Activated CD8-positive, alpha-beta memory T cell treated with anti-CD3 and anti-CD28 coated beads for 36 hours (primary cell): ENCODE data around the gene CHN1. TPM values are rescaled to one million over a fixed set of nuclear protein-coding genes. Genes with fewer than 3 reads are reported as not detected.

Source experiments
- CTCF ChIA-PET: fragments of 350-600 bp; sonication (Branson Sonifier 250); formaldehyde crosslinking; loops from one replicate; lab custom pipeline; 2021; ENCODE audit warnings: antibody characterized with exemption; lab: Charles Lee
- POLR2A ChIA-PET: fragments of 350-600 bp; sonication (Branson Sonifier 250); formaldehyde crosslinking; loops from one replicate; lab custom pipeline; 2021; ENCODE audit warnings: antibody characterized with exemption; lab: Charles Lee
- total RNA-seq, 2 experiments: library from RNA; stranded (reverse); gene quantifications; one replicate each; pipeline ENCODE4 v1.2.3, GENCODE V29; 2021

The CHN1 gene
- total RNA-seq, 2 experiments from 2014 or later: 16.6 to 17.3 TPM

DNA sequence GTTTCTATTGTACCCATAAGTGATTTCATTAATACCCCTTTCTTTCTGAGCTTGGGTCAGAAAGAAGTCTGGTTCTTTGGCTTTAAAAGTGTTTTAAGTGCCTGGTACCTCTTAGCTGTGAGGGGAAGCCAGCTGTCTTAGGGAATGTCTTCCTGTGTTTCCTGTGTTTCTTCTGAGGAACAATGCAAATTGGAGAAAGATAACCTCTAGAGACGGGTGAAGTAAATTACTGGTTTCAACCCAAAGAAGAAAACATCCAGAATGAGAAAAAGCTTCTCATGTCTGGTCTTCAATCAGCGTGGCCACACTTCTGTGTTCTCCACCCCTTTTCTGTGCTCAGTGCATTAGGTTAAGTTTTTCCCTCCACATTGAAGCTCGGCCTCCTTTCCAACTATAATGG, 10.2 kb upstream of the CHN1 start:
- ChIA-PET POLR2A (no interaction called here), CTCF (no interaction called here)

DNA sequence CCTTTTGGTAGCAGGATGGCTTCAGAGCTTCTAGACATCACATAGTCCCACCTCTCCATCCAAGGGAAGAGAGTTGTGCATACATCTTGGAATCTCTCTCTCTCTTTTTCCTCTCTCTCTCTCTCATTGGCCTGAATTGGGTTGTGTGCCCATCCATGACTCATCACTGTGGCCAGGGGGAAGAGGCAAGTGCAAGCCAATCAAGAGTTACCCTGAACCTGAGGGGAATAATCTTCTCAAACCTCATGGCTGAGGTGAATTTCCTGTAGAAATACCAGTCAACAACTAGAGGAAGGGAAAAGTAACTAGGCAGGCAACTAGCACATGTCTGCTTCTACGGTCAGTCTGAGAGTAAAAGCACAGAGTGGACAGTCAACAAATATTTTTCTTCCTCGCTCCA, 7.3 kb upstream of the CHN1 start:
- CTCF ChIA-PET: no interaction called here
- POLR2A ChIA-PET: no interaction called here

DNA sequence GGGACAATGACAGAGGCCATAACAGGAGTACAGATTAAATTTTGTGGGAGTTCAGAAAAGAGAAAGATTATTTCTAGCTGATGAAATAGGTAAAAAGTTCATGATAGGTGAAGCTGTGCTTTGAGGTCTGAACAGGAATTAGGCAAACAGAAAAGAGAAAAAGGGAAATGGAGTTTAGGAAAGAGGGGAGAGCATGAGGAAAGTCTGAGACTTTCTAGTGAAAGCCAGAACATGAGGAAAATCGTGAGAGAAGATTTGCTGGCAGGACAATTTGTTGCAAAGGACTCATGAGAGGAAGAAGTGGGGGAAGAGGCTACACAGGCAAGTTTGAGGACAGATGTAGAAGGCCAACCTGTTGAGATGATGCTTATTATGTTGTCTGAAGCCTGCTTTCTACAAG, 6.3 kb upstream of the CHN1 start:
- ChIA-PET POLR2A (no interaction called here), CTCF (interaction anchor here (0.7 kb wide), 1 partner anchor 262 kb away, joined by 3 read pairs; no protein-coding TSS in a partner anchor)

DNA sequence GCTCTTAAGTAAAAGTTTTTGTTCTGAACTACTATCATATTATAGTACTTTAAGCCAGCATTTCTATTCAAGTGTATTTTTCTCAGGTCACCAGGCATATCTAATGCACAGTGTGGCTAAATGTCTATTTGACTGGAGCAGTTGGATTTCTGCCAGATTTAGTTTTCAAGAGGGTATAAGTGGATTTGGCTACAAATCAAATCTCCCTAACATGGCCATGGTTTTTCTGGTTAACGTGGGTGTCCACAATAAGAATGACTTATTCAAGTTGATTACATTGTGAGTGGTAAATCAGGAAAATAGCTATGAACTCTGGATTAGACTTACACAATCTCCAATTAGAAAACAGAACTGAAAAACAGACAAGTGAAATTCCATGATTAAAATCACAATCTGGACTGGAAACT, 5.7 kb upstream of the CHN1 start:
- ChIA-PET CTCF (no interaction called here), POLR2A (no interaction called here)

GRCh38 chr2:175009917-175010621, 4.9 kb upstream of the CHN1 start:
- POLR2A ChIA-PET: no interaction called here
- CTCF ChIA-PET: no interaction called here

GRCh38 chr2:175008801-175009495, 3.8 kb upstream of the CHN1 start:
- CTCF ChIA-PET: interaction anchor here (0.6 kb wide), 2 partner anchors 165 to 237 kb away, joined by 3 read pairs; no protein-coding TSS in a partner anchor
- POLR2A ChIA-PET: no interaction called here

GRCh38 chr2:175008009-175008408, 2.8 kb upstream of the CHN1 start:
- ChIA-PET POLR2A (no interaction called here), CTCF (interaction anchor here (0.6 kb wide), 2 partner anchors 164 to 236 kb away, joined by 3 read pairs; no protein-coding TSS in a partner anchor)

DNA sequence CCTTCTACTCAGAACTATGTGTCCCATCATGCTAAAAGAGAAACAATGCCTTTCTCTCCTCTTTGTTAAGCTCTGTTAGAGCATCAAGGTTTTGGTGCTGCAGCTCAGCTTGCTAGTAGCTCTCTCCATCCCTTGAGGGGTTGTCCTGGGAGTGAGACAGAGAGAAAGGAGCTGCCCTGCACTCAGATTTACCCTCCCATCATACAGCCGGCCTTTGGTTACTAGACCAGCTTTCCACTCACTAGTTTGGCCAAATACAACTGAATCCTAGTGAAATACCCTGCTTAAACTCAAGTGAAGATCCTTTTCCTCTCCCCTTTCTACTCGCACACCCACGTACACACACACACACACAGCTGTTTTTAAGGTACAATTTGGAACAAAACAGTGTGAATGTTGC, 2.3 kb upstream of the CHN1 start:
- ChIA-PET CTCF (no interaction called here), POLR2A (no interaction called here)

GRCh38 chr2:175006281-175006680, 1.1 kb upstream of the CHN1 start:
- CTCF ChIA-PET: no interaction called here
- POLR2A ChIA-PET: no interaction called here

DNA sequence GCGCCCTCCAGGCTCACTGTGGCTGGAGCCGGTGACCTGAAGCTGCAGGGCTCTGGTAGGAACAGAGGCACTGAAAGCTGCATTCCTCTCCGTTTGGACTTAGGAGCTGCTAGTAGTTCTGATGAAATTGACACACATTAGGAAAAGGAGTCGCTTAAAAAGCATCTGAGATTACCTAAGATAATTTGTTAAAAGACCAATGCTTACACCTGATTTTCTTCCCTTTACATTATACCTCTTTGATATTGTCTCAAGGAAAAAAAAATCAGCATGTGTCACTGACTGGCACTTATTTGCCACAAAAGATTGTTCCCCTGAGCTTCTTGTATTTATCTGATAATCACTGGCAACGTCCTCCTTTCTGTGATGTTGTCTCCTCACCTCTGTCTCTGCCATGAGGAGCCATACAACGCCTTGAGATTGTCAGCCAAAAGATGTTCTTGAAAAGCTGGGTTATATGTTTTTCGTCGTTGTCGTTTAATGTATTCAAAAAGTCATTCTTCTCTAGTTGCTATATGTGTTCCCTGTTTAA, 618 bp upstream of the CHN1 start:
- POLR2A ChIA-PET: interaction anchor here (0.6 kb wide), 2 partner anchors 12 to 95 kb away, joined by 5 to 7 read pairs; no protein-coding TSS in a partner anchor

DNA sequence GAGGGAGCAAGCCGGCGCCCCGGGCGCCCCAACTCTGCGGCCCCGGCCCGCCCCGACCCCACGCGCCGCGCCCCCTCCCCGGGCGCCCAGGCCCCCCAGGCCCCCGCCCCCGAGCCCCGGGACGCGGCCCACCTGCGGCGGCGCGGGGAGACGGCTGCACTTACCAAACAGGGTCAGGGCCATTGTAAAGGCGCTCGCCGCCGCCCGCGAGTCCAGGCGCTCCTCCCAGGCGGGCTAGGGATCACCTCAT, 526 bp downstream of the CHN1 start:
- POLR2A ChIA-PET: no interaction called here
- CTCF ChIA-PET: no interaction called here

More for the DNA sequence above, 618 bp upstream of the CHN1 start:
- CTCF ChIA-PET: interaction anchor here (1.2 kb wide), 1 partner anchor 256 kb away, joined by 3 read pairs; no protein-coding TSS in a partner anchor

DNA sequence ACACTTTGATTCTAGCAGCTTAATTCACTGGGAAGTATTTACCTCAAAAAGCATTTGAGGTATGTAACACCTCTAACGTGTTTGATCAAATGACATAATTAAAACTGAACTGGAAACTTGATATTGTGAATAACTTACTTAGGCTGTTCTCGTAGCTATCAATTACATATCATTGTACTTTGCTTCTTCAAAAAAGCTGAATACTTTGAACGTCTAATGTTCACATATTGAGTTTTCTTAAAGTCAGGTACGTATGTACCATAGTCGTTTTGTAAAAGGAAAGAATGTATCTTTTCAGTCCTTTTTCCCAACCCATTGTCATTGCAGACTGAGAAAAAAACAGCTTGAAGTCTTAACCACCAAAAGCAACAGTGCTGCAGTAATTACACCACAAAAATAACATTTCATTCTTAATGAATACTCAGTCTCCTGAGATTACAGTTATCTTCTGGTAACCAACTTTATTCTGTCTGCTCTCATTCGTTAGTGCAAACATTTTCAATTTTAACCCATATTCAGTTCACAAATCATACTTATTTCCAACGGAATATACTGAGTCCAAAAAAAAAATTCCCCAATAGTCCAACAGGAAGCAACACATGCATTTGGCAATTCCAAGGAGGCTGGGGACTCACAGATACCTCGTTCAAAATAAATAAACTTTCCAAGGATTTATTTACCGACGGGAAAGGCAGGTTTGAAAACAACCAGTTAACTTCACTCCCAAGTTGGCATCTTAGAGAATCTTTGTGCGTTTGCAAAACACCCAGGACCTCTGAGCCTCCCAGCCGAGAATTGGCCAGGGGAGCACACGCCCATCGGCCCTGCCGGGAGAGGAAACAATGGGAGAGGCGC, 1.1 kb downstream of the CHN1 start:
- POLR2A ChIA-PET: no interaction called here
- CTCF ChIA-PET: no interaction called here

DNA sequence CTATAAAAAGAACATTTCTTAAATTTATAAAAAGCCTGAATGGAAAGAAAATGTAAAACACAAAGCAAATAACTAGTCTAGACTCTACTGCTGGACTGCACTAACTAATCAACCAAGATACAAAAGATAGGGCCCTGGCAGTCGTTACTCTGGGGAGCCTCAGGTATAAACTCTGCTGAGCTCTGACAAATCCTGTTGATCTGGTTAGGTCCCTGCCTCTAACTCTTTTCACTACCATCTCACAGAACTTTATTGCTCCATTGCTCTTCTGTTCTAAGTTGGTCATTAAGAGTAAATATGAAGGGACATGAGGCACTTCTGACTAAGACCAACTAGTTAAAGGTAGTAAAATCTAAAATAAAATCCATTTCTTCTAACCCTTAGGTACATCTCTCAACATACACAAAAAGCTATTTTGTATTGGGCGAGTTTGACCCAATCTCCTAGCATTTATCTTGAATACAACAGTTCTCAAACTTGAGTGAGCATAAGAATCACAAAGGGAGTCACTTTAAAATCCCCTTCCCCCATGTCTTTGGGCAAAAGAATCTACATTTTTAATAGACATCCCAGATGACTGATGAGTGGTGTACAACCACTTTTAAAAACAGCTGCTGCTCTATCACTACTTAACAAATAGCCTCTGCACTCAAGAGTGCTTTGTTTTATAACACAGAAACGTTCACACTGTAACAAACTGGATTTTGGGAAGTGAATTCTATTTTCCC, 2.5 kb downstream of the CHN1 start:
- POLR2A ChIA-PET: no interaction called here
- CTCF ChIA-PET: no interaction called here

DNA sequence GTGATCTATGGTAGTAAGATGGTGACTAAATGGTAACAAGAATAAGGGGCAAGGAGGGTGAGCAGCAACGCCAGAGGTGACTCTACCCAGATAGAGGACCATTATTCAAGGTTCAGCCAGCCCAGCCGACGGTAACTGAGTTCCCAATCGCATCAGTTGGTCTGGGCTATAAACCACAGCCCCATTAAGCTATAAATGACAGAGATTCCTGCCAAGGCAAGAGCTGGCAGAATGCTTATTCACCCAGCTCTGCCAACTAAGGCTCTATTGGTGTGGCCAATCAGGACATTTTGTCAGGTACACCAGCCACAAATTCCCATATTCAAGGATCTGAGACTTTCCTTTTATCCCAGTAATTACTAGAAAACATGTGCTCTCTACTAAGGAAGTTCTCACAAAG, 3.6 kb downstream of the CHN1 start:
- ChIA-PET POLR2A (no interaction called here), CTCF (no interaction called here)

DNA sequence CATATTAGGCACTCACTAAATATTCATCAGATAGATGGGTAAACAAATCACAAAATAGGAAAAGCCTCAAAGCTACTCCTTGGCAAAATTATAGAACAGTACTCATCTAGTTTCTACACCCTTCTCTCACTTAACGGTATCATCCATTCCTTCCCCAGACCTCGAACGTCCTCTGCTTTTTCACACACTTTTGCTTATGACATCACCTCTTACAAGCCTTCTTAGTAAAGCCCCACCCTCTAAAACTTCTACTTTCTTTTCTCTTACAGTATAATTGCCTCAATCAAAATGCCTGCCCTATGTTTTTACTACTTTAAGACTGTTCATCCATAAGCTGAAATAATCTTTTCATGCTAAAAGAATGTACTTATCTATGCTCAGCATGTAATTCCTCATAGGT, 8.1 kb downstream of the CHN1 start:
- CTCF ChIA-PET: interaction anchor here (0.9 kb wide), 1 partner anchor 248 kb away, joined by 3 read pairs; no protein-coding TSS in a partner anchor
- POLR2A ChIA-PET: no interaction called here

- POLR2A ChIA-PET: no interaction called here
- CTCF ChIA-PET: no interaction called here
Measured at GRCh38 chr2:174996622-174997021, 8.6 kb downstream of the CHN1 start.

GRCh38 chr2:174994381-174994780, 10.8 kb downstream of the CHN1 start:
- ChIA-PET CTCF (interaction anchor here (0.9 to 1.1 kb wide), 2 partner anchors 223 to 295 kb away, joined by 3 read pairs; no protein-coding TSS in a partner anchor), POLR2A (interaction anchor here (0.6 kb wide), 1 partner anchor 11 kb away, joined by 7 read pairs; the partner anchor contains the start of gene CHN1)

DNA sequence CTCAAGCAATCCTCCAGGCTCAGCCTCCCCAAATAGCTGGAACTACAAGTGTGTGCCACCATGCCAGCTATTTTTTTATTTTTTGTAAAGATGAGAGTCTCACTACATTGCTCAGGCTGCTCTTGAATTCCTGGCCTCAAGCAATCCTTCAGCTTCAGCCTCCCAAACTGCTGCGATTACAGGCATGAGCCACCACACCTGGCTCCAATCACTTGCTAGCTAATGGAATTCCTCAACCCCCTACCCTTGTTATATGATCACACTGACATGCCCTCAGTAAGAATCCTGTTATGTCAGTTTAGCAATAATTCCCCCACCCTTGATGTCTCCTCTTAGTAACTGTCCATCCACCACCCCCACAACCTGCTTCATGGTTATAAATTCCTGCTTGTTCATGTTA, 12.3 kb downstream of the CHN1 start:
- CTCF ChIA-PET: interaction anchor here (1.9 kb wide), 1 partner anchor 244 kb away, joined by 4 read pairs; no protein-coding TSS in a partner anchor
- POLR2A ChIA-PET: no interaction called here

DNA sequence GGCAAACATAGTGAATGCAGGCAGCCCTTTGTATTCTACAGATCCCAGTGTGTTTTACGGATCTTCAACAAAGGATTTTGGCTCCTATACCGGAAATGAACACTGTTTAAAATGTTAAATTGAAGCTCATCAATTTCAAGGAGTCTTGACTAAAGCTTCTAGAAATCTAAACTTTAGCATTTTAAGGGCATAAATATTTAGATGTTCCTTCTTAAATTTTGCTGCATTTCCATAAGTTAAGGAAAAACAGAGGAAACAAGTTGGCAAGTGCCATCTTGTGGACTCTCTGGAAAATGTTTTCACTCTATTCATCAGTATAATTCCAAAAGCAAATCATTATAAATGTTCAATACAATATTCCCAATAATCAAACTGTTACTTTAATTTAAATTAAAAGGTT, 19.6 kb downstream of the CHN1 start:
- CTCF ChIA-PET: no interaction called here

More for the DNA sequence above, 19.6 kb downstream of the CHN1 start:
- POLR2A ChIA-PET: interaction anchor here (0.6 kb wide), 1 partner anchor 1009 kb away, joined by 9 read pairs; no protein-coding TSS in a partner anchor
